SK-N-SH treated with all-trans-retinoic acid at 6 μM for 48 hours (cell line): ENCODE data around the gene HSPB6.

Experiments used
- ATAC-seq: fragments of 200-7000 bp; cut with Tn5 transposase; 3 replicates; pipeline ENCODE4 v1.9.1; 2020; ENCODE audit warnings: mild to moderate bottlenecking, moderate library complexity
- ARNTL ChIP-seq: fragments of 450-650 bp; formaldehyde crosslinking; IDR thresholded peaks from 2 replicates; pipeline ENCODE4 v1.5.0; 2020; ENCODE audit warnings: low read depth, mild to moderate bottlenecking, moderate library complexity, borderline replicate concordance
- BACH2 ChIP-seq: fragments of 250-450 bp; sonication (Bioruptor Pico); IDR thresholded peaks from 2 replicates; pipeline ENCODE4 v1.9.0; 2021; ENCODE audit warnings: mild to moderate bottlenecking, borderline replicate concordance
- CSDC2 ChIP-seq: fragments of 250-450 bp; sonication (Bioruptor Pico); IDR thresholded peaks from 2 replicates; pipeline ENCODE4 v1.5.0; 2020; ENCODE audit warnings: mild to moderate bottlenecking, moderate library complexity
- CSRNP3 ChIP-seq: fragments of 250-450 bp; sonication (Bioruptor Pico); IDR thresholded peaks from 2 replicates; pipeline ENCODE4 v1.5.1; 2021; ENCODE audit warnings: mild to moderate bottlenecking, moderate library complexity
- ESRRG ChIP-seq: fragments of 250-450 bp; sonication (Bioruptor Pico); IDR thresholded peaks from 2 replicates; pipeline ENCODE4 v1.6.1; 2021; ENCODE audit warnings: mild to moderate bottlenecking
- GLIS3 ChIP-seq: fragments of 250-450 bp; sonication (Bioruptor Pico); IDR thresholded peaks from 2 replicates; pipeline ENCODE4 v1.5.0; 2020; ENCODE audit warnings: mild to moderate bottlenecking, moderate library complexity
- ISL1 ChIP-seq: fragments of 250-450 bp; sonication (Bioruptor Pico); IDR thresholded peaks from 2 replicates; pipeline ENCODE4 v2.1.2; 2022; ENCODE audit warnings: mild to moderate bottlenecking, moderate library complexity
- OSR1 ChIP-seq: fragments of 250-450 bp; sonication (Bioruptor Pico); IDR thresholded peaks from 2 replicates; pipeline ENCODE4 v1.8.0; 2022; ENCODE audit warnings: moderate library complexity, mild to moderate bottlenecking, inconsistent platforms
- POU6F1 ChIP-seq: fragments of 250-450 bp; sonication (Bioruptor Pico); IDR thresholded peaks from 2 replicates; pipeline ENCODE4 v1.8.0; 2021; ENCODE audit warnings: low read depth, mild to moderate bottlenecking, moderate library complexity, borderline replicate concordance
- PPARA ChIP-seq: fragments of 250-450 bp; sonication (Bioruptor Pico); IDR thresholded peaks from 2 replicates; pipeline ENCODE4 v1.5.0; 2020; ENCODE audit warnings: mild to moderate bottlenecking, borderline replicate concordance
- RARB ChIP-seq: fragments of 250-450 bp; sonication (Bioruptor Pico); IDR thresholded peaks from 2 replicates; pipeline ENCODE4 v1.8.0; 2021; ENCODE audit warnings: mild to moderate bottlenecking, moderate library complexity
- SNAI2 ChIP-seq: fragments of 250-450 bp; sonication (Bioruptor Pico); IDR thresholded peaks from 2 replicates; pipeline ENCODE4 v1.5.0; 2020; ENCODE audit warnings: mild to moderate bottlenecking, moderate library complexity
- TCF4 ChIP-seq: fragments of 250-450 bp; sonication (Bioruptor Pico); IDR thresholded peaks from 2 replicates; pipeline ENCODE4 v1.8.0; 2021; ENCODE audit warnings: mild to moderate bottlenecking, moderate library complexity, borderline replicate concordance
- TOX ChIP-seq: fragments of 250-450 bp; sonication (Bioruptor Pico); IDR thresholded peaks from 2 replicates; pipeline ENCODE4 v1.8.0; 2021; ENCODE audit warnings: mild to moderate bottlenecking, moderate library complexity, borderline replicate concordance
- ZC3H10 ChIP-seq: fragments of 250-450 bp; sonication (Bioruptor Pico); IDR thresholded peaks from 2 replicates; pipeline ENCODE4 v1.5.1; 2021; ENCODE audit warnings: mild to moderate bottlenecking, moderate library complexity
- ZFP3 ChIP-seq: fragments of 250-450 bp; sonication (Bioruptor Pico); IDR thresholded peaks from 2 replicates; pipeline ENCODE4 v1.5.0; 2020; ENCODE audit warnings: mild to moderate bottlenecking, moderate library complexity
- ZFP30 ChIP-seq: fragments of 450-650 bp; formaldehyde crosslinking; IDR thresholded peaks from 2 replicates; pipeline ENCODE4 v1.5.0; 2022; ENCODE audit warnings: mild to moderate bottlenecking, moderate library complexity
- ZNF565 ChIP-seq: fragments of 450-650 bp; formaldehyde crosslinking; conservative IDR thresholded peaks from 2 replicates; pipeline ENCODE4 v1.5.0; 2020; ENCODE audit warnings: low read depth, mild to moderate bottlenecking, moderate library complexity
- ZNF70 ChIP-seq: fragments of 450-650 bp; formaldehyde crosslinking; IDR thresholded peaks from 2 replicates; pipeline ENCODE4 v1.5.0; 2020; ENCODE audit warnings: mild to moderate bottlenecking, moderate library complexity
- TF ChIP-seq, protein P1 (sequence below): fragments of 250-450 bp; sonication (Bioruptor Pico); IDR thresholded peaks from 2 replicates; pipeline ENCODE4 v1.5.1; 2020; ENCODE audit warnings: low read depth, mild to moderate bottlenecking, moderate library complexity
- TF ChIP-seq, protein P2 (sequence below): fragments of 250-450 bp; sonication (Bioruptor Pico); IDR thresholded peaks from 2 replicates; pipeline ENCODE4 v1.8.0; 2020; ENCODE audit warnings: mild to moderate bottlenecking, moderate library complexity, borderline replicate concordance

Gene HSPB6

DNA sequence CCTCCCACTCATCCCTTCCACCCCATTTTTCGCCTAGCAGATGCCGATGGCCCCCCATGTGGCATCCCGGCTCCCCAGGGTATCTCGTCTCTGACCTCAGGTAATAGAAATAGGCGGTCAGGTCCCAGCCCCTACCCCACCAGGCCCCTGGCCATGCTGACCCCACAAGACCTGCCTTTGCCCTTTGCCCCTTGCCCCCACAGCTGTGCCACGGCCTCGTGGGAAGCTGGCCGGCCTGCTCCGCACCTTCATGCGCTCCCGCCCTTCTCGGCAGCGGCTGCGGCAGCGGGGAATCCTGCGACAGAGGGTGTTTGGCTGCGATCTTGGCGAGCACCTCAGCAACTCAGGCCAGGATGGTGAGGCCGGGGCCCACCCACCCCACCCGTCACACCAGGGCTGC is 23.9 kb upstream of the HSPB6 start:
- no peak for ATAC-seq
- no peak for TF ChIP-seq ISL1 (CRISPR knock-in tag)
- TF ChIP-seq POU6F1 (CRISPR knock-in tag), result no peak
- TF ChIP-seq GLIS3, result no peak
- no peak for TF ChIP-seq RARB (CRISPR knock-in tag)
- TF ChIP-seq, protein P1, sequence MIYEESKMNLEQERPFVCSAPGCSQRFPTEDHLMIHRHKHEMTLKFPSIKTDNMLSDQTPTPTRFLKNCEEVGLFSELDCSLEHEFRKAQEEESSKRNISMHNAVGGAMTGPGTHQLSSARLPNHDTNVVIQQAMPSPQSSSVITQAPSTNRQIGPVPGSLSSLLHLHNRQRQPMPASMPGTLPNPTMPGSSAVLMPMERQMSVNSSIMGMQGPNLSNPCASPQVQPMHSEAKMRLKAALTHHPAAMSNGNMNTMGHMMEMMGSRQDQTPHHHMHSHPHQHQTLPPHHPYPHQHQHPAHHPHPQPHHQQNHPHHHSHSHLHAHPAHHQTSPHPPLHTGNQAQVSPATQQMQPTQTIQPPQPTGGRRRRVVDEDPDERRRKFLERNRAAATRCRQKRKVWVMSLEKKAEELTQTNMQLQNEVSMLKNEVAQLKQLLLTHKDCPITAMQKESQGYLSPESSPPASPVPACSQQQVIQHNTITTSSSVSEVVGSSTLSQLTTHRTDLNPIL (CRISPR knock-in tag), result no peak
- no peak for TF ChIP-seq BACH2 (CRISPR knock-in tag)
- TF ChIP-seq ZNF70 (CRISPR knock-in tag), result no peak
- TF ChIP-seq, protein P2, sequence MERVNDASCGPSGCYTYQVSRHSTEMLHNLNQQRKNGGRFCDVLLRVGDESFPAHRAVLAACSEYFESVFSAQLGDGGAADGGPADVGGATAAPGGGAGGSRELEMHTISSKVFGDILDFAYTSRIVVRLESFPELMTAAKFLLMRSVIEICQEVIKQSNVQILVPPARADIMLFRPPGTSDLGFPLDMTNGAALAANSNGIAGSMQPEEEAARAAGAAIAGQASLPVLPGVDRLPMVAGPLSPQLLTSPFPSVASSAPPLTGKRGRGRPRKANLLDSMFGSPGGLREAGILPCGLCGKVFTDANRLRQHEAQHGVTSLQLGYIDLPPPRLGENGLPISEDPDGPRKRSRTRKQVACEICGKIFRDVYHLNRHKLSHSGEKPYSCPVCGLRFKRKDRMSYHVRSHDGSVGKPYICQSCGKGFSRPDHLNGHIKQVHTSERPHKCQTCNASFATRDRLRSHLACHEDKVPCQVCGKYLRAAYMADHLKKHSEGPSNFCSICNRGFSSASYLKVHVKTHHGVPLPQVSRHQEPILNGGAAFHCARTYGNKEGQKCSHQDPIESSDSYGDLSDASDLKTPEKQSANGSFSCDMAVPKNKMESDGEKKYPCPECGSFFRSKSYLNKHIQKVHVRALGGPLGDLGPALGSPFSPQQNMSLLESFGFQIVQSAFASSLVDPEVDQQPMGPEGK (CRISPR knock-in tag), result no peak
- TF ChIP-seq ZFP3 (CRISPR knock-in tag), result no peak
- no peak for TF ChIP-seq ZFP30 (CRISPR knock-in tag)
- no peak for TF ChIP-seq SNAI2 (CRISPR knock-in tag)
- TF ChIP-seq OSR1 (CRISPR knock-in tag), result no peak
- TF ChIP-seq ZC3H10 (CRISPR knock-in tag), result no peak
- TF ChIP-seq TOX (CRISPR knock-in tag), result no peak
- no peak for TF ChIP-seq PPARA (CRISPR knock-in tag)
- TF ChIP-seq ESRRG (CRISPR knock-in tag), result no peak
- no peak for TF ChIP-seq ARNTL (CRISPR knock-in tag)
- TF ChIP-seq CSRNP3 (CRISPR knock-in tag), result no peak
- TF ChIP-seq, all 23 proteins: peak for 0

- ATAC-seq, result no peak
- TF ChIP-seq ESRRG (CRISPR knock-in tag) (no peak), TCF4 (CRISPR knock-in tag) (no peak), ARNTL (CRISPR knock-in tag) (no peak)
Measured at GRCh38 chr19:35780058-35780457, 23.2 kb upstream of the HSPB6 start.

DNA sequence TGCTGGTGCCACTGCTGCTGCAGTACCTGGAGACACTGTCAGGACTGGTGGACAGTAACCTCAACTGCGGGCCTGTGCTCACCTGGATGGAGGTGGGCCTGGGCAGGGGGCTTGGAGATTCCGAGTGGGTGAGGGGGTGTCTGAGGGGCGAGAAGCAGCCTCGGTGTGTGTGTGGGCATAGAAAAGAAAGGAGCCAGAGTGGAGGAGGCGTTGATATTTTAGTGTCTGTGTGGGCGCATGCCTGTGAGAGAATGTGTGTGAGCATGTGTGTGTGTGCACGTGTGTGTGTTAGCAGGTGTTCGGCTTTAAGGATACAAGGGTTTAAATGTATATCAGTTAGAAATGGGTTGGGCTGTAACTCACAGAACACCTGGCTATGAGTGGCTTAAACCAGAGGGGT is 22.2 kb upstream of the HSPB6 start:
- no peak for TF ChIP-seq ZC3H10 (CRISPR knock-in tag)
- TF ChIP-seq CSDC2, result no peak
- TF ChIP-seq OSR1 (CRISPR knock-in tag), result no peak
- TF ChIP-seq BACH2 (CRISPR knock-in tag), result no peak
- TF ChIP-seq ZNF565 (CRISPR knock-in tag), result no peak
- TF ChIP-seq ISL1 (CRISPR knock-in tag), result no peak
- TF ChIP-seq, protein P1 (CRISPR knock-in tag), result no peak
- no peak for TF ChIP-seq POU6F1 (CRISPR knock-in tag)
- ATAC-seq, result no peak
